ENCODE data around the gene UNC45B. TPM values are rescaled to one million over a fixed set of nuclear protein-coding genes. Genes with fewer than 3 reads are reported as not detected.
"Not testable (repeated sequence)": the region's sequence is repeated elsewhere in the genome, so short reads cannot be mapped to it uniquely, and the experiment has no call there.

UNC45B gene
- total and polyA plus RNA-seq, 11 donors: 49.1 to 305 (median 204) TPM

GRCh38 chr17:35176897-35177296 is 29.3 kb downstream of the UNC45B start:
- Histone ChIP-seq H3K4me1 (peaks cover 0 to 11% (median 0%) of the 10 kb centered on the region in 12 donors), H3K36me3 (peaks cover 0 to 82% (median 26%) of the 10 kb centered on the region in 9 donors), H3K4me3 (no peak overlapping the region), H3K27ac (no peak overlapping the region), H3K27me3 (no peaks in the 10 kb centered on the region), H3K9me3 (peaks cover 0 to 2% (median 0%) of the 10 kb centered on the region in 12 donors)
- 73 to 84% (median 78%) methylated on average over 8 of the region's 8 CpGs for WGBS, 4 donors
- intact Hi-C loops (cut with DNase I): loop anchor here in 4 of 10 donors (10.0 kb wide), 4 partner anchors 68 to 568 kb away; partner anchors contain the start of gene SLFN5 (in 1 of the 4)
- ATAC-seq: no peak
- DNase-seq: no peak
- TF ChIP-seq POLR2A (IDR thresholded peaks at IDR 0.05) (no peak), CTCF (IDR thresholded peaks at IDR 0.05) (no peak)

- H3K27me3 ChIP-seq, H3K4me3 ChIP-seq, H3K27ac ChIP-seq, H3K9me3 ChIP-seq, DNase-seq, ATAC-seq: not testable (repeated sequence)
- WGBS, 4 donors: 93 to 97% (median 95%) methylated on average over 5 of the region's 5 CpGs
- peaks cover 0 to 86% (median 15%) of the 10 kb centered on the region in 9 donors for H3K36me3 ChIP-seq
- intact Hi-C loops (cut with DNase I): loop anchor here in 4 of 10 donors (10.0 kb wide), 4 partner anchors 65 to 565 kb away; partner anchors contain the start of gene SLFN5 (in 1 of the 4)
- peaks cover 0 to 11% (median 0%) of the 10 kb centered on the region in 12 donors for H3K4me1 ChIP-seq
Observed at GRCh38 chr17:35179379-35179778, 31.8 kb downstream of the UNC45B start.

DNA sequence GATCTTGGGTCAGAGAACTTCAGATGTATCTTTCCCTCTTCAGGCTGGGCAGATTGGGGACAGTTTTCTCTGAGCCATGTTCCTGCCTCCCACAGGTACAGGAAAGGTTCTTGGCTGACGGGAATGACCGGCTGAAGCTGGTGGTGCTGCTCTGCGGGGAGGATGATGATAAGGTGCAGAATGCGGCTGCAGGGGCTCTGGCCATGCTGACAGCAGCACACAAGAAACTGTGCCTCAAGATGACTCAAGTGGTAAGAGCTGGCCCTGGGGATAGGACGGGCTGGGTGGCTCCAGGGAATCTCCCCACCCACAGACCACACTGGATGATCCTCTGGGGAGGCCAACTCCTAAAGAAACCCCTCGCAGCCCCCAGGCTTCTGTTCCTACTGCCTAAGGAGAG is 35.7 kb downstream of the UNC45B start:
- no peaks in the 10 kb centered on the region for H3K27me3 ChIP-seq
- H3K4me1 ChIP-seq: no peaks in the 10 kb centered on the region
- H3K9me3 ChIP-seq: peaks cover 0 to 2% (median 0%) of the 10 kb centered on the region in 12 donors
- no peak for ATAC-seq
- peaks cover 0 to 86% (median 13%) of the 10 kb centered on the region in 9 donors for H3K36me3 ChIP-seq
- WGBS, 4 donors: 52 to 63% (median 54%) methylated on average over 5 to 6 of the region's 6 CpGs
- intact Hi-C loops (cut with DNase I): no loop called here
- H3K27ac ChIP-seq: no peak overlapping the region
- TF ChIP-seq POLR2A (IDR thresholded peaks at IDR 0.05): no peak
- TF ChIP-seq CTCF (IDR thresholded peaks at IDR 0.05): no peak
- no peak for DNase-seq
- H3K4me3 ChIP-seq: no peak overlapping the region

GRCh38 chr17:35184274-35184673 is 36.7 kb downstream of the UNC45B start:
- H3K36me3 ChIP-seq: peaks cover 0 to 82% (median 19%) of the 10 kb centered on the region in 9 donors

More at GRCh38 chr17:35184274-35184673, 36.7 kb downstream of the UNC45B start:
- 60 to 63% (median 62%) methylated on average over 3 of the region's 3 CpGs for WGBS, 4 donors
- ATAC-seq (no peak), DNase-seq (no peak)
- Histone ChIP-seq H3K4me1 (peaks cover 0 to 3% (median 0%) of the 10 kb centered on the region in 12 donors), H3K27me3 (no peaks in the 10 kb centered on the region), H3K4me3 (no peak overlapping the region), H3K27ac (no peak overlapping the region), H3K9me3 (no peaks in the 10 kb centered on the region)
- TF ChIP-seq POLR2A (IDR thresholded peaks at IDR 0.05) (no peak), CTCF (IDR thresholded peaks at IDR 0.05) (no peak)
- intact Hi-C loops (cut with DNase I): no loop called here
